ENCODE measurements around the gene ULBP3.
"Not testable (repeated sequence)": the region's sequence is repeated elsewhere in the genome, so short reads cannot be mapped to it uniquely, and the experiment has no call there.

ULBP3 gene

DNA sequence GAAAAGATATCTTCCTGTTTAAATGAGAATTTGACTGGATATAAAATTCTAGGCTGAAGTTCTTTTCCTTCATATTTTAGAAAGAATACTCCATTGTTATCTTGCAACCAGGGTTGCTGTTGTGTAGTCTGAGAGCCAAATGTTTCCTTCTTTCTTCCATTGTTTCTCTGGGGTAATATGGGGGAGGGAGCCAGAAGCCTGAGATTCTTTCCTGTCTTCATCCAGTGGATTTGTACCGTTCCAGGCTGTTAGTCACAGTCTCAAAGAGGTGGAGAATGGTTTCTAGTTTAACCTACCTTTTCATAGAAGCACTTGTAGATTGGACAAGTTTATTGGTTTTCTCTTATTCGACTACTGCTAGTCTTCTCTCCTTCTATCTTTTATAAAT lies 6.1 kb upstream of the ULBP3 start:
- no peak for DNase-seq

DNA sequence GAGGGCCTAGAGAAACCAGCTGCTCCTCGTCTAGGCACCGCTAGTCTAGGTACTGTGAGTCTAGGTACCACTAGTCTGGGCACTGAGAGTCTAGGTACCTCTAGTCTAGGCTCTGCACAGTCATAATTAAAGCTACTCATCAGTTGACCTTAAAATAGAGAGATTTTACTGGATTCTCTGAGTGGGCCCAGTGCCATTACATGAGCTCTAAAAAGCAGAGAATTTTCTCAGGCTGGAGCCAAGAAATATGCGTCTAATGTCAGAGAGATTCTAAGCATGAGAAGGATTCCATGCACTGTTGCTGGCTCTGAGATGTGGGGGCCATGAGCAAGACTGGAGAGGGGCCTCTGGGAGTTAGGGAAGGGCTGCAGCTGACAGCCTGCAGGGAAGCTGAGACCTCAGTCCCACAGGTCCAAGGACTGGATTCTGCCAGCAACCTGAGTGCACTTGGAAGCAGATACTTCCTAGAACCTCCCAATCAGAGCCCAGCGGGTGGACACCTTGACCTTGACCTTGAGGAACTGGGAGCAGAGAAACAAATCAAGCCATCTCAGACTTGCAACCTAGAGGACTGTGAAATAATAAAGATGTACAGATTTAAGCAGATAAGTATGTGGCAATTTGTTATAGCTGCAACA lies 5.6 kb upstream of the ULBP3 start:
- DNase-seq, result not testable (repeated sequence)

DNA sequence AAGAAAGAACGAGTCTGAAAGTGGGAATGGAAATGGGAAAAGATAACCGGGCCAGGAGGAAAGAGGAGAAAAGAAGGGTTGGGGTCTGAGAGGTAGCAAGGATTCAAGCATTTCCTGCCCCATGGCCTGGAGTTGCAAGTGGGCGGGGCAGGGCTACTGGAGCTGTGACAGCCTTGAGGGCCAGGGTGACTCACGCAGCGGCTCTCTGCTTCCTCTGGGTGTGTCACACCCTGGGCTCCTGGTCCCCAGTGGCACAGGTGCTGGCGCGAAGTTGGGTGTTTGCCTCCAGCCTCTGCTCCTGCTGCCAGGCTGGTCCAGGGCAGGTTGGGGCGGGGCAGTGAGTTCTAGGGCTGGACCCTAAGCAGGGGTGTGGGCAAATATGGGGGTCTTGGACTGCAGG lies 3.3 kb upstream of the ULBP3 start:
- no peak for DNase-seq

DNA sequence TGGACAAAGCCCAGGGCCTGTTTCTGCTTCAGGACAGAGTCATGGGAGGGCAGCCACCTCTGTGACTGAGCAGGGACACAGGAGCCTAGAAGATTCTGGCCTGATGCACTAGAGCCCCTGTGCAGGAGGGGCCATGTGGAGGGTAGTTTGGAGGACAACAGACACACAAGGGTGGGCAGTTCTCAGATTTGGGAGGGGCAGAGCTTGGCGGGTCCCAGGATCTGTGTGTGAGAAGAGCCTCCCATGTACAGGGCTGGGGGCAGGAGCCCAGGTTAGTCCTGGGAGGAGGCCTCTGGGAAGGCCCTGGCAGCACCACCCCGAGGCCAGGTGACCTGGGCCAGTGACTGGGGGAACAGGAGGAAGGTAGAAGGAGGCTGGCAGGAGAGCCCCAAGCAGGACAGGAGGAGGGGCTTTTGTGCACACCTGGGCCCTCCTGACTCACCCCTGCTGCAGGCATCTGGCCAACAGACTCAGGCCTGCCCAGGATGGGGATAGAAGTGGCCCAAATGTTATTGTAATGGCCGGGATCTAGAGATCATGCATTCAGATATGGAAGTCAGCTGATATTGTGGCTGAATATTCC lies 1.4 kb upstream of the ULBP3 start:
- peak; percentile 19 for DNase-seq

DNA sequence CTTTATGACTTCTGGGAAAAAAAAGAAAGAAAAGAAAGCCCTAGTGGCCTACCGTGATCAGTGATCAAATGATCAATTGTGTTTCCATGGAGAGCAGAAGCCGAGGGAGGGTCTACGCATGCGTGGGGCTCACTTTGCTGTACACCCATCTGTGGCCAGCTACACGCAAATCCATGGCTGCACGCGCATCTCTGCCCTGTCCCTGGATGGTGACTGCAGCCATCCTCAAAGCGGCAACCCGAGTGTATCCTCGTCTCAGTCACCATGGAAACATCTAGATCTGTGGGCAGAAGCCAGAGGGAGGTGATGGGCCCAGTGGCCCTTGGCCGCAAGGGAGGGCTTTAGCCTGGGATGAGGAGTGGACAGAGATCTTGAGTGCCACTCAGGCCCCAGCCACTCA lies 785 bp upstream of the ULBP3 start:
- no peak for DNase-seq

DNA sequence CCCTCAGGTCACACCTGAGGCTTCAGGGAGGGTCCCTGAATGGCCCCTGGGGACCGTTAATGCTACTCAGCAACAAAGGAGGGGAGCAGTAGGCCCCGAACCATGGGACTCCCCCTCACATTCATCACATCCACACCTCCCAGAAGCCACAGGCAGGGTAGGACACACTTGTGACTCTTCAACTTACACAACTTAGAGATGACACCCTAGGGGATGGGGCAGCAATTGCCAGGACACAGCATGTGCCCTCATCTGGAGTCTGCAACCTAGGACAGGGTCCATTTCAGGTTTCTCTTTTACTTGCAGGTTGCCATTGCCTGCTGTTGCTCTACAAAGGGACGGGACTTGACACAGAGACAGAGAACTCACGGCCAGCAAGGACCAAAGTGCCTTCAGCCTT lies 770 bp downstream of the ULBP3 start:
- DNase-seq, result no peak

DNA sequence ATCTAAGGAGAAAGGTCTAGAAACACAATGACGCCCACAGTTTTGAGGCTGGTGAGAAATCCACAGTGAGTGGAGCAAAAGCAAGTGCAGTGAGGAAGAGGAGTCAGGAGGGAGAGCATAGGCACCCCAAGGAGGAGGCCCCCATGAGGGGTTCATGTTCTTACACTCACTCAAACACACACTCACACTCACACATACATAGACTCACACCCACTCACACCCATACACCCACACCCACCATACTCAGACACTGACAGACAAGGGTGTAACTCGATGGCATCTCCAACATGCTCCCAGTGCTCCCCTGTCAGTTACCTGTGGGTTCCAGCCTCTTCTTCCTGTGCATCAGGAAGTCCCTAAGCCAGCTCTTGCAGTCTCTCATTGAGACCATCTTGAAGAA lies 3.8 kb downstream of the ULBP3 start:
- DNase-seq, result no peak

DNA sequence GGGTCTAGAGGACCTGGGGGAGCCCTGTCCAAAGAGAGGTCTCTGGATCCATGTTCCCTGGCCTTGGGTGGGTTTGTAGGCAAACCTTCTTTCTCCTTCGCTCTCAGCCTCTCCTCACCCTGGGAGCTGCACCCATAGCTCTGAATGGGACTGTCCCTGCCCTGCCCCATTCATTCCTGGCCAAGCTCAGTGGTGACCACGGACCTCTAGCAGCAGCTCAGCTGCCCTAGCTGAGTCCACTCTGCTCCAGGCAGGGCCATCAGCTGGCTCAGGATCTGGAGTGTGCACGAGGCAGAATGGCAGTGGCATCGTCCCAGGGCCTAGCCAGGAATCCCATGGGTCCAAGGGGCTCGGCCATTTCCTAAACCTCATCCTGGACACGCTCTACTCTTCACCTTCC lies 5.3 kb downstream of the ULBP3 start:
- no peak for DNase-seq

DNA sequence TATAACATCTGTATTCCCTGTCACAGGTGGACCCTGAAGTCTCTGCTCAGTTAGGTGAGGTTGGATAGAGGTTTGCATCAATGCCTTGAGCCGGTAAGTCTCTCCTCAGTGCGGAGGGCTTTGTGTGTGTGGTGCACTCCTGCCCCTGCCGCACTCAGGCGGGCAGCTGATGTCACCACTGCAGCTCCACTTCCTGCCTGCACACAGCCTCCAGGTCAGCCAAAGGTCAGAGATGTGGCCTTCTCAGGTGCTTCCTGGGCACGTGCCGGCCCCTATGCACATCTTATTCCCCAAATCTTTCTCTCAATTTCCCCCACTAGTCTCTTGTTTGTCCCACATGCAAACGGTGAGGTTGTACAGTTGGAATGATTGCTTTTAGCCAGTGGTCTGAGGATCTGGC lies 8.9 kb downstream of the ULBP3 start:
- not testable (repeated sequence) for DNase-seq

DNA sequence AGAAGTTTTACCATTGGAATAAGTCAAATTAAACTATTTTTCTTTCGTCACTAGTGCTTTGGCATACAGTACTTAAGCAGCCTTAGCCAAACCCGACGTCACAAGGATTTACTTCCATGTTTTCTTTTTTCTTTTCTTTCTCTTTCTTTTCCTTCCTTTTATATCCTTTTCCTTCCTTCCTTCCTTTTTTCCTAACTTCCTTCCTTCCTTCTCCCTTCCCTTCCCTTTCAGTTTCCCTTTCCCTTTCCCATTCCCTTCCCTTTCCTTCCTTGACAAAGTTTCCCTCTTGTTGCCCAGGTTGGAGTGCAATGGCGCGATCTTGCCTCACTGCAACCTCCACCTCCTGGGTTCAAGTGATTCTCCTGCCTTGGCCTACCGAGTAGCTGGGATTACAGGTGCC lies 9.9 kb downstream of the ULBP3 start:
- DNase-seq, result no peak

DNA sequence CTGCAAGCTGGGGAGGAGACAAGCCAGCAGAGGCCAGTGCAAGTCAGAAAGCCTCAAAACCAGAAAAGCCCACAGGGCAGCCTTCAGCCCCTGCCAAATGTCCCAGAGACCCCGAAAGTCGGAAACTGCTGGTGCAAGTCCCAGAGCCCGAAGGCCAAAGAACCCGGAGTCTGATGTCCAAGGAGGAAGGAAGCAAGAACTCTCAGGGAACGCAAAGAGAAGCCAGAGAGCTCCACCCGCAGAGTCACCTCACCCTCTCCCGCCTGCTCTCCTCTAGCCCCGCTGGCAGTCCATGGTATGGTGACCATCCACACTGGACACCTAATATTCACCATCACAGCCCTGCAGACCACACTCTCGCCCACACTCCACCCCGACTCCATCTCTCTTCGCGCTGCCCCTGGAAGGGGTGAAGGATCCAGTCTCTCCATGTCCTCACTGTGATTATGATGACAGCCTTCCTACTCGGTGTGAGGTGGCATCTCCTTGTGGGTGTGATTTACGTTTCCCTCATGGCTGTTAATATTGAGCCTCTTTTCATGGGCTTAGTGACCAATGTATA lies 10.6 kb downstream of the ULBP3 start:
- DNase-seq, result no peak

DNA sequence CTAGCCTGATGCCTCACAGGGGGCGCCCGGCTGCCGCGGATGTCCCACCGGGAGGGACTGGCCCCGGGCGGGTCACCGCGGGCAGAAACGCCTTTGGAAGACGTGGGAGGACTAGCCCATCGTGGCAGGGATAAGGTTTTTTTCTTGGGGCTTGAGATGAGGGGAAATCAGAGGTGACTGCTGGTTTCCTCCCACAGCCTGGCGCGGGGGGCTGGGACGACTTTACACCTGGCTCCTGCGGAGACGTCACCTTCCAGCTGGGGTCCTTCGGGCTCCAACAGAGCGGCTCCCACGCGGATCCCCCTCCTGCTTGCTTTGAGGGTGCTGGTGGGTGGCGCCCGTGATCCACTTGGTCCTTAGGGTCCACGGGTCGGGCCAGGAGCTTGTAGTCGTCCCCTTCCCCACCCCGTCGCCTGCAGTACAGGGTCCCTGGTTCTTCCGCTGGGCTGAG lies 11.4 kb downstream of the ULBP3 start:
- no peak for DNase-seq

DNA sequence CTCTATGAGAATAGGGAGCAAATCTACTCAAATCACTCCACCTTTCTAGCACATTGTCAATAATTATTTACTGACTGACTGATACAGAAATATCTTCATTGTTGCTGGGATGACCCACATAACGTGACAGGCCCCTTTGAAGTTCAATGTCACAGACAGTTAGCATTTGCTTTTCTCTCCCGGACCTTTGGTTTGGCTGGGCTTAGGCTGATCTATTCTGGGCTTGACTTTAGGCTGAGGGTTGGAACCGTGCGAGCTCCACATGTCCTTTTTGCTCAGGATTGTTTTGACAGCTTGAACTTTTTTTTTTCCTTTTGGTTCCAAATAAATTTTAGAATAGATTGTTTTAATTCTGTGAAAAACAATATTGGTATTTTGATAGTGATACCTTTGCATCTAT lies 12.0 kb downstream of the ULBP3 start:
- no peak for DNase-seq

DNA sequence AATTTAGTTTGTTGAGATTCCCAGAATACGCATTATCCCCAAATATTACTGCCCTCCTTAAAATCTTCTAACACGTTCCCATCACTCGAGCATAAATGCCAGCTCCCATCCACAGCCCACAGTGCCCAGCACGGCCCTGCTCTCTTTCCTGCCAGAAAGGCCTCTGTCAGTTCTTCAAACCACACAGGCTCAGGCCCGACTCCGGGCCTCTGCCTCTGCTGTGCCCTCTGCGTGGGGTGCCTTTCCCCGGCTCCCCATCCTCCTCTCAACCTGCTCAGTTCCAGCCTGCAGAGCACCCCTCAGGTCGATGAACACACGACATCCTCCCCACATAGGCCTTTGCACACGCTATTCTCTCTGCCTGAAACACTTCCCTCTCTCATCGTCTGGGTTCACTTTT lies 12.8 kb downstream of the ULBP3 start:
- no peak for DNase-seq

DNA sequence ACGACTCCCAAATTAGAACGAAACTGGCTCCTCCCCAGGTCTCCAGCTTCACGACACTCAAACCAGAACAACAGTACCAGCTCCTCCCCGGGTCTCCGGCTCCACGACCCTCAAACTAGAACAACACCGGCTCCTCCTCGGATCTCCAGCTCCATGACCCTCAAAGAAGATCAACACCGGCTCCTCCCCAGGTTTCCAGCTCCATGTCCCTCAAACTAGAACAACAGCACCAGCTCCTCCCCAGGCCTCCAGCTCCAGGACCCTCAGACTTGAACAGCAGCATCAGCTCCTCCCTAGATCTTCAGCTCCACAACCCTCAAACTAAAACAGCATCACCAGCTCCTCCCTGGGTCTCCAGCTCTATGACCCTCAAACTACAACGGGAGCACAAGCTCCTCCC lies 13.8 kb downstream of the ULBP3 start:
- no peak for DNase-seq

DNA sequence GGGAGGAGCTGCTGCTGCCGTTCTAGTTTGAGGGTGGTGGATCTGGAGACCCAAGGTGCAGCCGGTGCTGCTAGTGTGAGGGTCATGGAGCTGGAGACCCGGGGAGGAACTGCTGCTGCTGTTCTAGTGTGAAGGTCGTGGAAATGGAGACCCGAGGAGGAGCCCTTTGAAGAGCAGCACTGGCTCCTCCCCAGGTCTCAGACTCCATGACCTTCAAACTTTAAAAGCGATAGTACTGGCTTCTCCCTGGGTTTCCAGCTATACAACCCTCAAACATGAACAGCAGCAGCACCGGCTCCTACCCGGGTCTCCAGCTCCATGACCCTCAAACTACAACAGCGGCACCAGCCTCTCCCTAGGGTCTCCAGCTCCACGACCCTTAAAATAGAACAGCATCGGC lies 15.5 kb downstream of the ULBP3 start:
- no peak for DNase-seq

DNA sequence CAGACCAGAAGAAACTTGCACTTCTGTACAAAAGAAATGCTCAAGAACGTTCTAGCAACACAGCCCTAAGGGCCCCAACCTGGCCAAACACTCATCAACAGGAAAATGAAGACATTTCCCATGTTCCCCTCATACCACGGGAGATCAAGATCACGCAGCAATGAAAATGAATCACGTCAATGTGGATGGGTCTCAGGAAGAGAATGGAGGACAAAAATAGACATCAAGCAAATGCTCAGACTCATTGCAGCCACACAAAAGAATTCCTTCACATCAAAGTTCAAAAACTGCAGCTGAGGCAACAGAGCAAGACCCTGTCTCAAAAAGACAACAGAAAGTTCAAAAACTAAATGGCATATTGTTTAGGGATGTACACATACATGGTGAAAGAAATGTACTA lies 18.1 kb downstream of the ULBP3 start:
- no peak for DNase-seq

DNA sequence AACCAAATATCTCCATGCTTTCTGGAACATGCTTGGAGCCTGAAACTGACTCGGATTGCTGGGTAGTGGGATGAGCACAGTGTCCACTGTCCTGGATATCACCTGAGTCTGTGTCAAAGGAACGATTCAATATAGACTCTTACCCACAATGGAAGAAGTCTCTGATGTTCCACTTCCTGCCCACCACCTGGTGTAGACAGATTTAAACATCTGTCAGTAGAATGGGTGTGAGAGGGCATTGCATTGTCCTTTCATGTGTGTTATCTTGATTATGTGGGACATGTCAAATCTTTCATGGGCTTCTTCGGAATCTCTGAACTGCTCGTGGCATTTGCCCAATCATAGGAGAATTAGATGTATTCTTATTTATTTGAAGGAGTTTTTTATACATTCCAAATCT lies 20.8 kb downstream of the ULBP3 start:
- no peak for DNase-seq

DNA sequence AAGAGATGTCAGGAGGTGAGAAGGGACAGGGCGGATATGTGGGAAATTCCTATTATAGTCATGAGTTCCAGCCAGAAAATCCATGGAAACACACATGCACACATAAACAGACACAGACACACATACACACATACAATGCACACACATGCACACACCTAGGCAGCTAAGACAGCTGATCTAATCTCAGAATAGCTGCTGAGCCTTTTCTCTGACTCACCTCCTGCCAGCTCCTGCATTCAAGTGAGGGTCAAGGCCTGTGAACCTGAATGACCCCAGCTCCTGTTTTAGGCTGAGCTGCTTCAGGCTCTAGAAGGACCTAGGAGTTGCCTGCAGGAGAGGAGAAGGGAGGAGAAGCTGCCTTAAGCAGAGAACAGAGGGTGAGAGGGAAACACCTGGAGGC lies 22.0 kb downstream of the ULBP3 start:
- no peak for DNase-seq

DNA sequence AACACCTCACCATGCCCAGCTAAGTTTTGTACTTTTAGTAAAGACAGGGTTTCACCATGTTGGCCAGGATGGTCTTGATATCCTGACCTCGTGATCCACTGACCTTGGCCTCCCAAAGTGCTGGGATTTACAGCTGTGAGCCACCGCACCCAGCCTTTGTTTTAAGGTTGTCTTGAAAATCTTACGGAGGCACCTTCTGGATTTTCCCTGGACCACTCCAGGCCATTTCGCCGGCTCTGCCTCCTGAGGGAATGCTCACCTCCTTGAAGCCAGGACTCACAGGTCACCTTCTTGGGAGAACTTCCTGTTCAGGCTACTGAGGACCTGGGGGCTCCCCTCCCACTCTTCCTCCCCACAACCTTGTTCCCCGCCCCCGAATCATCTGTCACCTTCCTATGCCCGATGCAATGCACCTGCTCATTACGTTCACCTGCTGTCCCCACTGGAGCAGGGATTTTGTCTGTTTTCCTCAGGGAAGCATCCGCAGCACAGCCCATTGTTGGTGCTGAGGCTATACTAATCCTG lies 24.2 kb downstream of the ULBP3 start:
- DNase-seq, result no peak

DNA sequence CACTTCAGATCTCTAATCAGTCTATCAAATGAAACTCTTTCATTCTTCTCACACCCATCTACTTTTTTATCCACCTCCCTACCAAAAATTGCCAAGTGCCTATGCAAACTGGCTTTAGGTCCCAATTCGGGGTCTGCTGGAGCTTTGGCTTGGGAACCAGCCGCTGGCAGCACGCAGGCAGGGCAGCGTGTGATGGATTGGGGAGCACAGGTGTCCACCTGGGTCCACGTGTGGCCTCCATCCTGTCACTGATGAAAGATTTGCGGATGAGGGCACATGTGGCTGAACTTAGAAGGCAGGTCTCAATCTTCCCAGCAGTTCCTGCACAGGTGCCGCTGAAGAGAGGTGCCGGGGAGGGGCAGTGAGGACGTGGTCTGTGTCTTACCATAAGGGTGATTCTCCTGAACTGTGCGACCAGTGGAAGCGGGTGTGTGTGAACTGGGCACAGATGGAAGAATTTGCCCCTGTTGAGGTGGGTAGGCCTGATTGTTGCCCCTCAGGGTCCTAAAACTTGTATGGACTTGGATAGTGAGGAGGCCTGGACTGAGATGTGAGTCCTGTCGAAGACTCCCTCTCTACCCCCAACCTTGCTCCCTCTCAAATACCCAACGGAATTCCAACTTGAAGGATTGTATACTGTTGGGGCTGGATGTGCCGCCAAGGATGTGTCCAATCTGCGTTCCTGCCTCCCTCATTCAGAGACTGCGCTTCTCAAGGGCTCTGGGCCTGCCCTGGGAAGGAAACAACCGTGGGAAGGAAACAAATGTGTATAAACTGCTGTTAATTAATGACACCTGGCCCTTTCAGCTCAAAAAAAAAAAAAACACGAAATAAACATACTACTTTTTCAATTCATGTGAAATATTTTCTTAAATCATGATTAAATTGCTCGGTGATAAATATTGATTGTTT lies 25.2 kb downstream of the ULBP3 start:
- DNase-seq, result no peak

DNA sequence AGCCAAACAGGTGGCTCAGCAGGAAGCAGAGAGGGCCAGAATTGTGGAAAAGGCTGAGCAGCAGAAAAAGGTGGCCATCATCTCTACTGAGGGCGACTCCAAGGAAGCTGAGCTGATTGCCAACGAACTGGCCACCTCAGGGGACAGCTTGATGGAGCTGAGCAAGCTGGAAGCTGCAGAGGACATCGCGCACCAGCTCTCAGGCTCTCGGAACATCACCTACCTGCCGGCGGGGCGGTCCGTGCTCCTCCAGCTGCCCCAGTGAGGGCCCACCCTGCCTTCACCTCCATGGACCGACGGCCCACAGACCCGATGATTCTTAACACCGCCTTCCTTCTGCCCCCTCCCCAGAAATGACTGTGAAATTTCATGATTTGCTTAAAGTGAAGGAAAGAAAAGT lies 25.8 kb downstream of the ULBP3 start:
- no peak for DNase-seq

DNA sequence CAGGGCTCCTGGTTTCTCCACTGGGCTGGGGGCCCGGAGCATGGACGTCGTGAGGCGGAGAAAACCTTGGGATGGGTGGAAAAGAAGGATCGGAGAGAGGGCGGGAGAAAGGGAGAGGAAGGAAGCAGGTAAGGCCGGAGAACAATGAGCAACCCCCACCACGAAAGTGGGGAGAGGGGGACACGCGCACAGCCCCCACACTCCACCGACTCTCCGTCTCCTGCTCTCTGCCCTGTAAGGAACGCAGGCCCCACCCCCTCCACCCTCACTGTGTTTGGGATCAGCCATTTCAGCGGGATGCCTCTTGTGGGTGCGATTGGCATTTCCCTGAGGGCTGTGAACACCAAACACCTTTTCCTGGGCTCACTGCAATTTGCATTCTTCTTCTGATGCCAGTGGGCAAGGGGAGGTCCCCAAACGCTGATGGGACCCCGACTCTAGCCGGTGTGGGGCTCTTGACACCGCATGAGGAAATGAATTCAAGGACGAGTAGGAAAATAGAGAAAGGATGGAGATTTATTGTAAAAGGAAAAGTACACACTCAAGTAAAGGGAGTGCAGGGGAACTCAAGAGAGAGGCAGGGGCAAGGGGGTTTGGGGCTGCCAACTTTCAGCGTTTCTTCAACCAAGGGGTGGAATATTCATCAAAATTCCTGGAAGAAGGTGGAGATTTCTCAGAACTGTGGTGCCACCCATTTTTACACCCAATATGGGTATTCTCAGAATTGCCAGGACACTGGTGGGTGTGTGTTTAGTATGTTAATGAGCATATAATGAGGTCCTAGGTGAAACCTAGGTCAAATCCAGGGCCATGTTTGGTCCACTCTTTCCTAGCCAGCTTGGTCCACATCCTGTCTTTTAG lies 30.5 kb downstream of the ULBP3 start:
- DNase-seq, result no peak

All from DMS79 treated with DMSO at 0.1 percent for 48 hours (cell line).